Measurements from ENCODE around the gene FRMD4B.

- TF ChIP-seq REST (IDR thresholded peaks at IDR 0.05; ENCODE audit: insufficient replicate concordance, low read depth) (no peak), CTCF (IDR thresholded peaks at IDR 0.05; ENCODE audit: insufficient read depth, low read length) (no peak), SPI1 (IDR thresholded peaks at IDR 0.05; ENCODE audit: borderline replicate concordance, low read depth) (no peak), POLR2AphosphoS5 (IDR thresholded peaks at IDR 0.05; ENCODE audit: low read depth) (no peak), GABPA (IDR thresholded peaks at IDR 0.05; ENCODE audit: low read depth) (no peak)
These were observed 236.3 kb downstream of the FRMD4B start for GRCh38 chr3:69149586-69149985.
